GM23338 (cell line): ENCODE data around the gene BDH1. TPM values are rescaled to one million over a fixed set of nuclear protein-coding genes. Genes with fewer than 3 reads are reported as not detected.

Experiments
- ATAC-seq: fragments of 200-7000 bp; cut with Tn5 transposase; 3 replicates; pipeline ENCODE4 v1.9.1; 2020
- DNase-seq: peaks from one replicate; pipeline ENCODE4 v3.0.0-alpha.2; 2015; ENCODE audit warnings: low spot score
- H2AFZ ChIP-seq: fragments of 200-600 bp; sonication (generic); 2 replicates; pipeline ENCODE4 v1.8.0; 2016; ENCODE audit warnings: antibody characterized with exemption, mild to moderate bottlenecking, moderate library complexity
- H3F3A ChIP-seq: fragments of 200-600 bp; sonication (generic); replicated peaks from 2 replicates; pipeline ENCODE4 v1.8.0; 2017; ENCODE audit warnings: antibody characterized with exemption, mixed run types, low read depth
- H3K27ac ChIP-seq: fragments of 200-600 bp; sonication (generic); 2 replicates; pipeline ENCODE4 v1.6.1; 2016; ENCODE audit warnings: low read depth
- H3K27me3 ChIP-seq: fragments of 200-600 bp; sonication (generic); 2 replicates; pipeline ENCODE4 v1.8.0; 2016; ENCODE audit warnings: mild to moderate bottlenecking, mixed run types, moderate library complexity; ENCODE audit not compliant: insufficient read depth
- H3K36me3 ChIP-seq: fragments of 200-600 bp; sonication (generic); 2 replicates; pipeline ENCODE4 v1.8.0; 2016; ENCODE audit warnings: mild to moderate bottlenecking; ENCODE audit not compliant: insufficient read depth
- H3K4me1 ChIP-seq: fragments of 200-600 bp; sonication (generic); 2 replicates; pipeline ENCODE4 v1.8.0; 2016; ENCODE audit warnings: mild to moderate bottlenecking, moderate library complexity; ENCODE audit not compliant: insufficient read depth
- H3K4me2 ChIP-seq: fragments of 200-600 bp; sonication (generic); 2 replicates; pipeline ENCODE4 v1.7.1; 2017; ENCODE audit warnings: mixed run types
- H3K4me3 ChIP-seq: fragments of 200-600 bp; sonication (generic); 2 replicates; pipeline ENCODE4 v1.6.1; 2016; ENCODE audit warnings: mixed run types
- H3K79me2 ChIP-seq: fragments of 200-600 bp; sonication (generic); replicated peaks from 2 replicates; pipeline ENCODE4 v1.8.0; 2017; ENCODE audit warnings: mild to moderate bottlenecking; ENCODE audit not compliant: insufficient read depth
- H3K9me2 ChIP-seq: fragments of 200-600 bp; sonication (generic); 2 replicates; pipeline ENCODE4 v1.8.0; 2017; ENCODE audit not compliant: insufficient read depth
- H4K20me1 ChIP-seq: fragments of 200-600 bp; sonication (generic); replicated peaks from 2 replicates; pipeline ENCODE4 v1.8.0; 2017; ENCODE audit warnings: mild to moderate bottlenecking; ENCODE audit not compliant: insufficient read depth
- H3K27ac Mint-ChIP-seq: 2 replicates; pipeline ENCODE4 v1.8.0; 2020; ENCODE audit warnings: inconsistent platforms, mild to moderate bottlenecking, moderate library complexity, mixed read lengths
- H3K27me3 Mint-ChIP-seq: 3 replicates; pipeline ENCODE4 v1.8.0; 2022; ENCODE audit warnings: low read depth, mild to moderate bottlenecking, moderate library complexity, mixed read lengths, inconsistent platforms; ENCODE audit not compliant: insufficient read depth, poor library complexity
- H3K36me3 Mint-ChIP-seq: 3 replicates; pipeline ENCODE4 v1.8.0; 2021; ENCODE audit warnings: low read depth, mild to moderate bottlenecking, inconsistent platforms, moderate library complexity, mixed read lengths
- H3K4me1 Mint-ChIP-seq: 3 replicates; pipeline ENCODE4 v1.8.0; 2020; ENCODE audit warnings: mild to moderate bottlenecking, inconsistent platforms, mixed read lengths
- H3K4me3 Mint-ChIP-seq: 3 replicates; pipeline ENCODE4 v1.8.0; 2021; ENCODE audit warnings: moderate library complexity, mild to moderate bottlenecking, inconsistent platforms, mixed read lengths
- H3K9me3 Mint-ChIP-seq: 3 replicates; pipeline ENCODE4 v1.8.0; 2020; ENCODE audit warnings: moderate library complexity, mild to moderate bottlenecking, inconsistent platforms, mixed read lengths
- CREB1 ChIP-seq: fragments of 250-450 bp; sonication (Bioruptor Pico); IDR thresholded peaks from 2 replicates; pipeline ENCODE4 v1.5.0; 2020; ENCODE audit warnings: low read depth, mild to moderate bottlenecking, moderate library complexity
- EZH2 ChIP-seq: fragments of 200-600 bp; sonication (generic); IDR thresholded peaks from one replicate; pipeline ENCODE4 v1.8.0; 2017; ENCODE audit warnings: antibody characterized with exemption, mild to moderate bottlenecking, low read depth; ENCODE audit not compliant: unreplicated experiment
- EZH2phosphoT487 ChIP-seq: fragments of 200-600 bp; sonication (generic); IDR thresholded peaks from one replicate; pipeline ENCODE4 v1.8.1; 2018; ENCODE audit warnings: antibody characterized with exemption; ENCODE audit not compliant: unreplicated experiment
- JUNB ChIP-seq: IDR thresholded peaks from one replicate; pipeline ENCODE4 v1.6.1; 2016; ENCODE audit warnings: antibody characterized with exemption; ENCODE audit not compliant: unreplicated experiment
- NANOG ChIP-seq: IDR thresholded peaks from 2 replicates; pipeline ENCODE4 v1.6.1; 2016; ENCODE audit warnings: antibody characterized with exemption, borderline replicate concordance
- POLR2AphosphoS5 ChIP-seq: IDR thresholded peaks from 2 replicates; pipeline ENCODE4 v1.6.1; 2016; ENCODE audit warnings: antibody characterized with exemption, low read depth
- polyA plus RNA-seq: library from polyadenylated mRNA; unstranded; fragments of >200 nt; fragmentation: Nextera tagmentation; extraction: Ambion mirVana; gene quantifications from 2 replicates; pipeline ENCODE4 v1.2.1, GENCODE V29; 2016
- total RNA-seq: library from RNA; depleted of rRNA; stranded (reverse); fragments of >200 nt; shearing (Covaris generic); gene quantifications from 2 replicates; pipeline ENCODE4 v1.2.3, GENCODE V29; 2014
- TF ChIP-seq, protein P1 (sequence below): fragments of 250-450 bp; sonication (Bioruptor Pico); IDR thresholded peaks from 2 replicates; pipeline ENCODE4 v1.5.0; 2020; ENCODE audit warnings: mild to moderate bottlenecking, moderate library complexity
- TF ChIP-seq, protein P2 (sequence below): IDR thresholded peaks from 2 replicates; pipeline ENCODE4 v1.6.1; 2016; ENCODE audit warnings: antibody characterized with exemption
- TF ChIP-seq, protein P3 (sequence below), 2 experiments: fragments of 200-600 bp in 1 of 2; sonication (generic) in 1 of 2; conservative IDR thresholded peaks; 2 replicates each; pipeline versions ENCODE4 v1.5.1 to v1.6.1; 2016 to 2017; ENCODE audit warnings: antibody characterized with exemption in 2 of 2, low read depth in 2 of 2, mild to moderate bottlenecking in 2 of 2, moderate library complexity in 1 of 2
- TF ChIP-seq, protein P4 (sequence below): IDR thresholded peaks from one replicate; pipeline ENCODE4 v1.6.1; 2018; ENCODE audit warnings: antibody characterized with exemption; ENCODE audit not compliant: unreplicated experiment

The BDH1 gene
- total and polyA plus RNA-seq, 2 experiments from 2014 or later = 18.1 to 19.3 TPM

DNA sequence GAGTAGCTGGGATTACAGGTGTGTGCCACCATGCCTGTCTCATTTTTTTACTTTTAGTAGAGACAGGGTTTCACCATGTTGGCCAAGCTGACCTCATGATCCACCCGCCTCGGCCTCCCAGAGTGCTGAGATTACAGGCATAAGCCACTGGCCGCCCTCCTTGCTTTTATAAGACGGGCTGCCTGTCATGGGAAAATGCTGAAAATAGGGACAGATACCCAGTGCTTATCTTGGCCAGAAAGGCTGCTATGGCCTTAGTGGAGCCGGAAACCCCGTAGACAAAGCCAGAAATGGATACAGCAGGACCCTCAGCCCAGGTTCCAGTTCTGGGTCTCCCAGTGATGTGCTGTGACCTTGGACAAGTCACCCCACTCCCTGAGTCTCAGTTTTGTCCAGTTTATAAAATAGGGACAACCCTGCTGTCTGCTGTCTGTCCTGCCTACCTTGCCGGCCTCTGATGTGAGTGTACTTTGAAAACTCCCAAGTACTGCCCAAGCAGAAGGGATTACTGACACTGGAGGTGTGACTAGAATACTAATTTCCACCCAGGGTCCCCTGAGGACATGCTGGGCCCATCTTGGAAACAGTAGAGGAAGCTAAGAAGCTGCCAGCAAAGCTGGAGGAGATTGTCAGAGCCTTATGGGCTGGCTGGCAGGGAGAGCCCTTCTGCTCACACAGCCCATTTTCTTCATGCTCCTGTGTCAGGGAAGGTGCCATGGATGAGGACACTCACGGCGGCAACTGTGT is 59.6 kb downstream of the BDH1 start (continued):
- TF ChIP-seq, protein P1, sequence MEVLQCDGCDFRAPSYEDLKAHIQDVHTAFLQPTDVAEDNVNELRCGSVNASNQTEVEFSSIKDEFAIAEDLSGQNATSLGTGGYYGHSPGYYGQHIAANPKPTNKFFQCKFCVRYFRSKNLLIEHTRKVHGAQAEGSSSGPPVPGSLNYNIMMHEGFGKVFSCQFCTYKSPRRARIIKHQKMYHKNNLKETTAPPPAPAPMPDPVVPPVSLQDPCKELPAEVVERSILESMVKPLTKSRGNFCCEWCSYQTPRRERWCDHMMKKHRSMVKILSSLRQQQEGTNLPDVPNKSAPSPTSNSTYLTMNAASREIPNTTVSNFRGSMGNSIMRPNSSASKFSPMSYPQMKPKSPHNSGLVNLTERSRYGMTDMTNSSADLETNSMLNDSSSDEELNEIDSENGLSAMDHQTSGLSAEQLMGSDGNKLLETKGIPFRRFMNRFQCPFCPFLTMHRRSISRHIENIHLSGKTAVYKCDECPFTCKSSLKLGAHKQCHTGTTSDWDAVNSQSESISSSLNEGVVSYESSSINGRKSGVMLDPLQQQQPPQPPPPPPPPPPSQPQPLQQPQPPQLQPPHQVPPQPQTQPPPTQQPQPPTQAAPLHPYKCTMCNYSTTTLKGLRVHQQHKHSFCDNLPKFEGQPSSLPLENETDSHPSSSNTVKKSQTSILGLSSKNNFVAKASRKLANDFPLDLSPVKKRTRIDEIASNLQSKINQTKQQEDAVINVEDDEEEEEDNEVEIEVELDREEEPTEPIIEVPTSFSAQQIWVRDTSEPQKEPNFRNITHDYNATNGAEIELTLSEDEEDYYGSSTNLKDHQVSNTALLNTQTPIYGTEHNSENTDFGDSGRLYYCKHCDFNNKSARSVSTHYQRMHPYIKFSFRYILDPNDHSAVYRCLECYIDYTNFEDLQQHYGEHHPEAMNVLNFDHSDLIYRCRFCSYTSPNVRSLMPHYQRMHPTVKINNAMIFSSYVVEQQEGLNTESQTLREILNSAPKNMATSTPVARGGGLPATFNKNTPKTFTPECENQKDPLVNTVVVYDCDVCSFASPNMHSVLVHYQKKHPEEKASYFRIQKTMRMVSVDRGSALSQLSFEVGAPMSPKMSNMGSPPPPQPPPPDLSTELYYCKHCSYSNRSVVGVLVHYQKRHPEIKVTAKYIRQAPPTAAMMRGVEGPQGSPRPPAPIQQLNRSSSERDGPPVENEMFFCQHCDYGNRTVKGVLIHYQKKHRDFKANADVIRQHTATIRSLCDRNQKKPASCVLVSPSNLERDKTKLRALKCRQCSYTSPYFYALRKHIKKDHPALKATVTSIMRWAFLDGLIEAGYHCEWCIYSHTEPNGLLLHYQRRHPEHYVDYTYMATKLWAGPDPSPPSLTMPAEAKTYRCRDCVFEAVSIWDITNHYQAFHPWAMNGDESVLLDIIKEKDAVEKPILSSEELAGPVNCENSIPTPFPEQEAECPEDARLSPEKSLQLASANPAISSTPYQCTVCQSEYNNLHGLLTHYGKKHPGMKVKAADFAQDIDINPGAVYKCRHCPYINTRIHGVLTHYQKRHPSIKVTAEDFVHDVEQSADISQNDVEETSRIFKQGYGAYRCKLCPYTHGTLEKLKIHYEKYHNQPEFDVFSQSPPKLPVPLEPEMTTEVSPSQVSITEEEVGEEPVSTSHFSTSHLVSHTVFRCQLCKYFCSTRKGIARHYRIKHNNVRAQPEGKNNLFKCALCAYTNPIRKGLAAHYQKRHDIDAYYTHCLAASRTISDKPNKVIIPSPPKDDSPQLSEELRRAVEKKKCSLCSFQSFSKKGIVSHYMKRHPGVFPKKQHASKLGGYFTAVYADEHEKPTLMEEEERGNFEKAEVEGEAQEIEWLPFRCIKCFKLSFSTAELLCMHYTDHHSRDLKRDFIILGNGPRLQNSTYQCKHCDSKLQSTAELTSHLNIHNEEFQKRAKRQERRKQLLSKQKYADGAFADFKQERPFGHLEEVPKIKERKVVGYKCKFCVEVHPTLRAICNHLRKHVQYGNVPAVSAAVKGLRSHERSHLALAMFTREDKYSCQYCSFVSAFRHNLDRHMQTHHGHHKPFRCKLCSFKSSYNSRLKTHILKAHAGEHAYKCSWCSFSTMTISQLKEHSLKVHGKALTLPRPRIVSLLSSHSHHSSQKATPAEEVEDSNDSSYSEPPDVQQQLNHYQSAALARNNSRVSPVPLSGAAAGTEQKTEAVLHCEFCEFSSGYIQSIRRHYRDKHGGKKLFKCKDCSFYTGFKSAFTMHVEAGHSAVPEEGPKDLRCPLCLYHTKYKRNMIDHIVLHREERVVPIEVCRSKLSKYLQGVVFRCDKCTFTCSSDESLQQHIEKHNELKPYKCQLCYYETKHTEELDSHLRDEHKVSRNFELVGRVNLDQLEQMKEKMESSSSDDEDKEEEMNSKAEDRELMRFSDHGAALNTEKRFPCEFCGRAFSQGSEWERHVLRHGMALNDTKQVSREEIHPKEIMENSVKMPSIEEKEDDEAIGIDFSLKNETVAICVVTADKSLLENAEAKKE (CRISPR knock-in tag) = no peak
- TF ChIP-seq JUNB = no peak

DNA sequence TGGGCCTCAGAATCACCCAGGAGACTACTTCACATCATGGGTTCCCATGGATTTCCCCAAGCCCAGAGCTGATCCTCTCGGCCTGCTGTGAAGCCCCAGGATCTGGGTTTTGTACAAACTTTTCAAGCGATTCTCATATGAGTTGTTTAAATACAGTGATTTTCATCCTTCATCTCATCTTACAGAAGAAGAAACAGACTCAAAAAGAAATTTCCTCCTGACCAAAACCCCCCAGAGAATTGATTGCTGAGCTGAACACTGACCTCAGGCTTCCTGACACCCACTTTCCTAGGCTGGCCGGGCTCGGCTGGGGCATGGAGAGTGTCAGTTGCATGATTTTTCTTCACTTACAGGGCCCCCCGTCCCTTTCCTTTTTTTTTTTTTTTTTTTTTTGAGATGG is 60.3 kb downstream of the BDH1 start:
- H3K79me2 ChIP-seq = no peaks in the 10 kb centered on the region
- H3K36me3 Mint-ChIP-seq = peaks cover 8% of the 10 kb centered on the region
- H3K4me1 Mint-ChIP-seq = peaks cover 3% of the 10 kb centered on the region; the same call in 1 of the 3 replicates
- ATAC-seq (no peak), DNase-seq (no peak)
- H3K27ac Mint-ChIP-seq = no peak overlapping the region
- H3K36me3 ChIP-seq = no peaks in the 10 kb centered on the region
- peaks cover 5% of the 10 kb centered on the region for H3K27me3 Mint-ChIP-seq
- no peak overlapping the region for H3K4me3 Mint-ChIP-seq
- no peak overlapping the region for H3K4me3 ChIP-seq
- peaks cover 15% of the 10 kb centered on the region for H3K9me3 Mint-ChIP-seq
- 0 out of 2 replicates have a peak, but pooled peaks cover 2% of the 10 kb centered on the region for H3K9me2 ChIP-seq
- no peak overlapping the region for H3K4me2 ChIP-seq
- H3F3A ChIP-seq = no peaks in the 10 kb centered on the region
- TF ChIP-seq, protein P2, sequence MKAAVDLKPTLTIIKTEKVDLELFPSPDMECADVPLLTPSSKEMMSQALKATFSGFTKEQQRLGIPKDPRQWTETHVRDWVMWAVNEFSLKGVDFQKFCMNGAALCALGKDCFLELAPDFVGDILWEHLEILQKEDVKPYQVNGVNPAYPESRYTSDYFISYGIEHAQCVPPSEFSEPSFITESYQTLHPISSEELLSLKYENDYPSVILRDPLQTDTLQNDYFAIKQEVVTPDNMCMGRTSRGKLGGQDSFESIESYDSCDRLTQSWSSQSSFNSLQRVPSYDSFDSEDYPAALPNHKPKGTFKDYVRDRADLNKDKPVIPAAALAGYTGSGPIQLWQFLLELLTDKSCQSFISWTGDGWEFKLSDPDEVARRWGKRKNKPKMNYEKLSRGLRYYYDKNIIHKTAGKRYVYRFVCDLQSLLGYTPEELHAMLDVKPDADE = no peak
- TF ChIP-seq JUNB (no peak), NANOG (no peak), EZH2phosphoT487 (no peak), POLR2AphosphoS5 (no peak), EZH2 (no peak), CREB1 (CRISPR knock-in tag) (no peak)
- TF ChIP-seq, protein P3, sequence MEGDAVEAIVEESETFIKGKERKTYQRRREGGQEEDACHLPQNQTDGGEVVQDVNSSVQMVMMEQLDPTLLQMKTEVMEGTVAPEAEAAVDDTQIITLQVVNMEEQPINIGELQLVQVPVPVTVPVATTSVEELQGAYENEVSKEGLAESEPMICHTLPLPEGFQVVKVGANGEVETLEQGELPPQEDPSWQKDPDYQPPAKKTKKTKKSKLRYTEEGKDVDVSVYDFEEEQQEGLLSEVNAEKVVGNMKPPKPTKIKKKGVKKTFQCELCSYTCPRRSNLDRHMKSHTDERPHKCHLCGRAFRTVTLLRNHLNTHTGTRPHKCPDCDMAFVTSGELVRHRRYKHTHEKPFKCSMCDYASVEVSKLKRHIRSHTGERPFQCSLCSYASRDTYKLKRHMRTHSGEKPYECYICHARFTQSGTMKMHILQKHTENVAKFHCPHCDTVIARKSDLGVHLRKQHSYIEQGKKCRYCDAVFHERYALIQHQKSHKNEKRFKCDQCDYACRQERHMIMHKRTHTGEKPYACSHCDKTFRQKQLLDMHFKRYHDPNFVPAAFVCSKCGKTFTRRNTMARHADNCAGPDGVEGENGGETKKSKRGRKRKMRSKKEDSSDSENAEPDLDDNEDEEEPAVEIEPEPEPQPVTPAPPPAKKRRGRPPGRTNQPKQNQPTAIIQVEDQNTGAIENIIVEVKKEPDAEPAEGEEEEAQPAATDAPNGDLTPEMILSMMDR (conservative IDR thresholded peaks at IDR 0.05; ENCODE audit: low read depth in 2 of 2) = no peak
- TF ChIP-seq, protein P4, sequence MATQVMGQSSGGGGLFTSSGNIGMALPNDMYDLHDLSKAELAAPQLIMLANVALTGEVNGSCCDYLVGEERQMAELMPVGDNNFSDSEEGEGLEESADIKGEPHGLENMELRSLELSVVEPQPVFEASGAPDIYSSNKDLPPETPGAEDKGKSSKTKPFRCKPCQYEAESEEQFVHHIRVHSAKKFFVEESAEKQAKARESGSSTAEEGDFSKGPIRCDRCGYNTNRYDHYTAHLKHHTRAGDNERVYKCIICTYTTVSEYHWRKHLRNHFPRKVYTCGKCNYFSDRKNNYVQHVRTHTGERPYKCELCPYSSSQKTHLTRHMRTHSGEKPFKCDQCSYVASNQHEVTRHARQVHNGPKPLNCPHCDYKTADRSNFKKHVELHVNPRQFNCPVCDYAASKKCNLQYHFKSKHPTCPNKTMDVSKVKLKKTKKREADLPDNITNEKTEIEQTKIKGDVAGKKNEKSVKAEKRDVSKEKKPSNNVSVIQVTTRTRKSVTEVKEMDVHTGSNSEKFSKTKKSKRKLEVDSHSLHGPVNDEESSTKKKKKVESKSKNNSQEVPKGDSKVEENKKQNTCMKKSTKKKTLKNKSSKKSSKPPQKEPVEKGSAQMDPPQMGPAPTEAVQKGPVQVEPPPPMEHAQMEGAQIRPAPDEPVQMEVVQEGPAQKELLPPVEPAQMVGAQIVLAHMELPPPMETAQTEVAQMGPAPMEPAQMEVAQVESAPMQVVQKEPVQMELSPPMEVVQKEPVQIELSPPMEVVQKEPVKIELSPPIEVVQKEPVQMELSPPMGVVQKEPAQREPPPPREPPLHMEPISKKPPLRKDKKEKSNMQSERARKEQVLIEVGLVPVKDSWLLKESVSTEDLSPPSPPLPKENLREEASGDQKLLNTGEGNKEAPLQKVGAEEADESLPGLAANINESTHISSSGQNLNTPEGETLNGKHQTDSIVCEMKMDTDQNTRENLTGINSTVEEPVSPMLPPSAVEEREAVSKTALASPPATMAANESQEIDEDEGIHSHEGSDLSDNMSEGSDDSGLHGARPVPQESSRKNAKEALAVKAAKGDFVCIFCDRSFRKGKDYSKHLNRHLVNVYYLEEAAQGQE = no peak
- H3K4me1 ChIP-seq = no peaks in the 10 kb centered on the region; the same call in 1 of the 2 replicates
- no peaks in the 10 kb centered on the region for H3K27me3 ChIP-seq
- H2AFZ ChIP-seq = no peak overlapping the region
- H4K20me1 ChIP-seq = no peaks in the 10 kb centered on the region
- H3K27ac ChIP-seq = no peak overlapping the region
